Brain microvascular endothelial cell (primary cell): ENCODE measurements around the gene TNFSF9.

Source experiments
- DNase-seq: peaks from one replicate; pipeline ENCODE4 v3.0.0-alpha.2; 2020
- H3K27ac ChIP-seq: fragments of 250-450 bp; sonication (Bioruptor Pico); 2 replicates; pipeline ENCODE4 v1.5.1; 2020; ENCODE audit warnings: mild to moderate bottlenecking, moderate library complexity
- H3K27me3 ChIP-seq: fragments of 250-450 bp; sonication (Bioruptor Pico); replicated peaks from 2 replicates; pipeline ENCODE4 v1.5.1; 2020; ENCODE audit warnings: mild to moderate bottlenecking
- H3K36me3 ChIP-seq: fragments of 250-450 bp; sonication (Bioruptor Pico); replicated peaks from 2 replicates; pipeline ENCODE4 v1.5.1; 2020; ENCODE audit warnings: mild to moderate bottlenecking
- H3K4me3 ChIP-seq: 2 replicates; pipeline ENCODE4 v1.5.1; 2011; ENCODE audit warnings: low read depth, mild to moderate bottlenecking, control low read depth, low read length, moderate library complexity
- in situ Hi-C: cut with HindIII; loops from 2 replicates; pipeline ENCODE4 v1.10.0; 2017; ENCODE audit warnings: low sequenced_read_pairs, low pct_ligation_motif_present
- TF ChIP-seq, protein P1 (sequence below): IDR thresholded peaks from 2 replicates; pipeline ENCODE4 v1.5.1; 2011; ENCODE audit warnings: low read depth, mild to moderate bottlenecking, moderate library complexity, low read length, control low read depth, inconsistent platforms; ENCODE audit errors: missing control alignments

TNFSF9 gene

DNA sequence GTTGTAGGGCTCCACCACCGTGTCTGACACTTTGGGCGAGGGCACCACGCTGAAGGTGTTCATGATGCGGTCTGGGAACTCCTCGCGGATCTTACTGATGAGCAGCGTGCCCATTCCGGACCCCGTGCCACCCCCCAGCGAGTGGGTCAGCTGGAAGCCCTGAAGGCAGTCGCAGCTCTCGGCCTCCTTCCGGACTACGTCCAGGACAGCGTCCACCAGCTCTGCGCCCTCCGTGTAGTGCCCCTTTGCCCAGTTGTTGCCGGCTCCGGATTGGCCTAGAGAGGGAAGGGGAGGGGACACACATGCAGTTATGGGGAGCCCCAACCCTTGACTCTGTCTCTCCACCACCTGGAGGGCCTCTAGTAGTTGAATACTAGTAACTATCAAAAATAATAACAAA lies 34.9 kb upstream of the TNFSF9 start:
- Histone ChIP-seq H3K36me3 (no peaks in the 10 kb centered on the region), H3K27me3 (no peaks in the 10 kb centered on the region), H3K27ac (no peak overlapping the region), H3K4me3 (no peak overlapping the region)
- TF ChIP-seq, protein P1, sequence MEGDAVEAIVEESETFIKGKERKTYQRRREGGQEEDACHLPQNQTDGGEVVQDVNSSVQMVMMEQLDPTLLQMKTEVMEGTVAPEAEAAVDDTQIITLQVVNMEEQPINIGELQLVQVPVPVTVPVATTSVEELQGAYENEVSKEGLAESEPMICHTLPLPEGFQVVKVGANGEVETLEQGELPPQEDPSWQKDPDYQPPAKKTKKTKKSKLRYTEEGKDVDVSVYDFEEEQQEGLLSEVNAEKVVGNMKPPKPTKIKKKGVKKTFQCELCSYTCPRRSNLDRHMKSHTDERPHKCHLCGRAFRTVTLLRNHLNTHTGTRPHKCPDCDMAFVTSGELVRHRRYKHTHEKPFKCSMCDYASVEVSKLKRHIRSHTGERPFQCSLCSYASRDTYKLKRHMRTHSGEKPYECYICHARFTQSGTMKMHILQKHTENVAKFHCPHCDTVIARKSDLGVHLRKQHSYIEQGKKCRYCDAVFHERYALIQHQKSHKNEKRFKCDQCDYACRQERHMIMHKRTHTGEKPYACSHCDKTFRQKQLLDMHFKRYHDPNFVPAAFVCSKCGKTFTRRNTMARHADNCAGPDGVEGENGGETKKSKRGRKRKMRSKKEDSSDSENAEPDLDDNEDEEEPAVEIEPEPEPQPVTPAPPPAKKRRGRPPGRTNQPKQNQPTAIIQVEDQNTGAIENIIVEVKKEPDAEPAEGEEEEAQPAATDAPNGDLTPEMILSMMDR = no peak
- no peak for DNase-seq
- in situ Hi-C loops = no loop called here

DNA sequence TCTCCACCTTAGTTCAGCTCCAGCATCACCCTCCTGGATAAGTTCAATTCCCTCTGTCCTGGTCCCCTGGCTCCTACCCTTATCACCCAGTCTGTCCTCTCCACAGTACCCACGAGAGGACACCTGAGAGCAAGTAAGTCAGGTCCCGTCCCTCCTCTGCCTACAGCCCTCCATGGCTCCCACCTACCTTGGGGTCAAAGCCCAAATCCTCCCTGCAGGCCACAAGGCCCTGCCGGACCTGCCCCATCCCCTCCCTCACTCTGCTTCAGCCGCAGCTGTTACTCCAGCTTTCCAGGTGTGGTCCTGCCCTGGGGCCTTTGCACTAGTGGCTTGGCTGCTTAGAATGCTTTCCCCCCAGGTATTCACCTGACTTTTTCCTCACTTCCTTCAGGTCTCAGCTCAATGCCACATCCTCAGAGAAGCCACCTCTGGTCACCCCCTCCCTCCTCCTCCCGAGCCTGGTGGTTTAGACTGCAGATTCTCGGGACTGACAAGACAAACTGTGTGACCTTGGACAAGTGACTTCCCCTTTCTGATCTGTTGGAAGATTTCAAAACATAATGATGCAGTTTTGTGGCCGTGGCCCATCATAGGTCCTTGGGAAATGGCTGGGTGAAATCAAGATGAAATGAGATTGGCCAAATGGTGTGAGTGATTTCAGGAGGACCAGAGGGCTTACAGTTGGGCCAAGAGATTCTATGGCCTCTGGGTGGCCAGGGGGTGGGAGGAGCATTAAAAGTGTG lies 32.4 kb upstream of the TNFSF9 start:
- Histone ChIP-seq H3K27me3 (peaks cover 12% of the 10 kb centered on the region), H3K27ac (no peak overlapping the region), H3K36me3 (no peaks in the 10 kb centered on the region), H3K4me3 (no peak overlapping the region)
- in situ Hi-C loops = no loop called here
- no peak for DNase-seq
- TF ChIP-seq, protein P1 = no peak

DNA sequence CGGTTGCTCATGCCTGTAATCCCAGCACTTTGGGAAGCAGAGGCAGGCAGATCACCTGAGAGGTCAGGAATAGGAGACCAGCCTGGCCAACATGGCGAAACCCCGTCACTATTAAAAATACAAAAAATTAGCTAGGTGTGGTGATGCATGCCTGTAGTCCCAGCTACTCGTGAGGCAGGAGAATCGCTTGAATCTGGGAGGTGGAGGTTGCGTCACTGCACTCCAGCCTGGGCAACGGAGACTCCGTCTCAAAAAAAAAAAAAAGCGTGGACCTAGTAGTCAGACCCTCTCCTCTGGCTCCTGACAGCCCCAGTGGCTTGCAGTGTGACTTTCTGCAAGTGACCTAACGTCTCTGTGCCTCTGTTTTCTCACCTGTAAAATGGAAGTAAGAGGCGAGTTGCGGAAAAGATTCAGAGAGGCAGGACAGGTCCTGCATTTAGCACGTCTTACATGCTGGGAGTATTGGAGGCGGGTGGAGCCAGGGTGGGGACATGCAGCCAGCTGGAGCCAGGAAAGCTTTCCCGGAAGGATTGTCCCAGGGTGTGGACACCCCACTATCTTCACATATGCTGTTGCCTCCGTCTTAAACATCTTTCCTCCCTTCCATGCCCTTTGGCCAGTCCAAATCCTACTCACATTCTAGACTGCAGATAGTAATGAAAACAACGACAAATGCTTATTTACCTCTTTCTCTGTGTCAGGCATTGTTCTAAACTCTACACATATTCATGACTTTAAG lies 31.6 kb upstream of the TNFSF9 start:
- Histone ChIP-seq H3K36me3 (no peaks in the 10 kb centered on the region), H3K27ac (no peak overlapping the region)

DNA sequence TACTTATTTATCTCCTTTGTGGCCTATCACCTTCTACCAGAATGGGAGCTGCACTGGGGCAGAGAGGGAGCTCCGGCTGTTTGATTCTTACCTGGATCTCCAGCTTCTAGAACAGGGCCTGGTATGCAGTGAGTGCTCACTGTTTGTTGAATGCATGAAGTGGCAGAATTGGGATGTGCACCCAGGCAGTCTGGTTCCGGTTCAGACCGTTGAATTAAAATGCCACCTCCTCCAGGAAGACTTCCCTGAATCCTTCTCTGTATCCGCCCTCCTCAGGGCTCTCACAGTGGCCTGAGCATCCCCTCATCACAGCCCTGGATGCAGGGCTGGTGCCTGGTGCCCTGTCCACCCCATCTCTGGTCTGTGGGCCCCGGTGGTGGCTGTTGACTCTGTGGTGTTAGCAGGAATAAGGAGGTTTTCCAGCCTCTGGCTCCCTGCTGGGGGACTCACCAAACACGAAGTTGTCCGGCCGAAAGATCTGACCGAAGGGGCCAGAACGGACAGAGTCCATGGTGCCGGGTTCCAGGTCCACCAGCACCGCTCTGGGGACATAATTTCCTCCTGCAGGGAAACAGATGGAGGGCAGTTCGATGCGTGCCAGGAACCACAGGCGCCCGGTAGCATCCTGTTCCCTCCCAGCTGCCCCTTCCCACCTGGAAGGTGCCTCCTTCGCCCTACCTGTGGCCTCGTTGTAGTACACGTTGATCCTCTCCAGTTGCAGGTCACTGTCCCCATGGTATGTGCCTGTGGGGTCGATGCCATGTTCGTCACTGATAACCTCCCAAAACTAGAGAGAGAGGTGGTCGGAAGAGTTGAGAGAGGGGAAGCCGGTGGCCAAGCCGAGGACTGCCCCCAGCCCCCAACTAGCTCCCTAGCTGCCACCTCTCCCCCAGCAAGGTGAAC lies 29.7 kb upstream of the TNFSF9 start:
- H3K27ac ChIP-seq = no peak overlapping the region
- H3K36me3 ChIP-seq = no peaks in the 10 kb centered on the region
- no peak overlapping the region for H3K4me3 ChIP-seq
- peaks cover 12% of the 10 kb centered on the region for H3K27me3 ChIP-seq
- TF ChIP-seq, protein P1 = no peak
- in situ Hi-C loops = no loop called here
- no peak for DNase-seq

More for the DNA sequence above, 31.6 kb upstream of the TNFSF9 start:
- DNase-seq = no peak
- no peak overlapping the region for H3K4me3 ChIP-seq
- in situ Hi-C loops = no loop called here
- H3K27me3 ChIP-seq = peaks cover 12% of the 10 kb centered on the region
- TF ChIP-seq, protein P1 = no peak

DNA sequence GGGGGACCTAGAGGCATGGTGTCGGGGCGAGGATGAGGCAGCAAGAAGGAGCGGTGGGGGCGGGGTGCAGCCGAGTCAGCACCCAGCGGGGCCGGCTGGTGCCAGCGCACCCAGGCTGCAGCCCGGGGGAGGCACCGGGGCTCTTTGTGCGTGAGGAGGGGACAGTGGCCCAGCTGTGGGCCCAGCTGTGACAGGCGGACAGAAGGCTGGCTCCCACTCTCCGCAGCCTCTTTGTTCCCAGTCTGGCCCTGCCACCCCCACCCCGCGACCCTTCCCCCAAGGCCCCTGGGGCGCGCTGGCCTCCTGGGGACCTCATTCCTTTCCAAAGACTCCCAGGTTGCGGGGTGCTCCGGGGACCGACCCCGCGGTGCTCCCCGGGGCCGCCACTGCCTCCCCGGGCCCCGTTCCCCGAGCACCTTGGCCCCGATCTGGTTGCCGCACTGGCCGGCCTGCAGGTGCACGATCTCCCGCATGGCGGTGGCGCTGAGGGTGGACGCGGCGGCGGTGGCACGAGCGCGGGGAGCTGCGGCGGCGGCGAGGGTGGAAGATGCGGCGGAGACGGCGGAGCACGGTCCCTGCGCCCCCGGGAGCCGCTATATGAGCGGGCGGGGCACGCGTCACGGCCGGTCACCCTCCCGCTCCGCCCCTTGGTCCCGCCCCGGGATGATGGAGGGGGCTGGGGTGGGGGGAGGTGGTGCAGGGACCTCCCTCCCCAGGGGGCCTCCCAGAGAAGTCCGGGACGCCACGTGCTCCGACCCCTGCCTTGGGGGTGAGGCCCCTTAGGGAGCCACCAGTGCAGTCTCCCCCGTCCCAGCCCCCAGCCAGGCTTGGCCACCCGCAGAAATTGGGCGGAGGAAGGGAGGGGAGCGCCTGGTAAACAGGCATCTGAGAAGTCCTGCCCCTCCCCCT lies 28.8 kb upstream of the TNFSF9 start, which contains the start of gene TUBB4A:
Gene TUBB4A (minus strand): TSS at position 570 of the 909 bp plus-strand sequence. CDS start 97 bp downstream, at position 473.
- in situ Hi-C loops = no loop called here
- H3K27me3 ChIP-seq = peaks cover 12% of the 10 kb centered on the region
- H3K36me3 ChIP-seq = no peaks in the 10 kb centered on the region
- H3K4me3 ChIP-seq = no peak within 1 kb of the TSS
- no peak for DNase-seq
- TF ChIP-seq, protein P1 = no peak
- H3K27ac ChIP-seq = no peak within 1 kb of the TSS
